ENCODE results near the gene GPS1.

The GPS1 gene

DNA sequence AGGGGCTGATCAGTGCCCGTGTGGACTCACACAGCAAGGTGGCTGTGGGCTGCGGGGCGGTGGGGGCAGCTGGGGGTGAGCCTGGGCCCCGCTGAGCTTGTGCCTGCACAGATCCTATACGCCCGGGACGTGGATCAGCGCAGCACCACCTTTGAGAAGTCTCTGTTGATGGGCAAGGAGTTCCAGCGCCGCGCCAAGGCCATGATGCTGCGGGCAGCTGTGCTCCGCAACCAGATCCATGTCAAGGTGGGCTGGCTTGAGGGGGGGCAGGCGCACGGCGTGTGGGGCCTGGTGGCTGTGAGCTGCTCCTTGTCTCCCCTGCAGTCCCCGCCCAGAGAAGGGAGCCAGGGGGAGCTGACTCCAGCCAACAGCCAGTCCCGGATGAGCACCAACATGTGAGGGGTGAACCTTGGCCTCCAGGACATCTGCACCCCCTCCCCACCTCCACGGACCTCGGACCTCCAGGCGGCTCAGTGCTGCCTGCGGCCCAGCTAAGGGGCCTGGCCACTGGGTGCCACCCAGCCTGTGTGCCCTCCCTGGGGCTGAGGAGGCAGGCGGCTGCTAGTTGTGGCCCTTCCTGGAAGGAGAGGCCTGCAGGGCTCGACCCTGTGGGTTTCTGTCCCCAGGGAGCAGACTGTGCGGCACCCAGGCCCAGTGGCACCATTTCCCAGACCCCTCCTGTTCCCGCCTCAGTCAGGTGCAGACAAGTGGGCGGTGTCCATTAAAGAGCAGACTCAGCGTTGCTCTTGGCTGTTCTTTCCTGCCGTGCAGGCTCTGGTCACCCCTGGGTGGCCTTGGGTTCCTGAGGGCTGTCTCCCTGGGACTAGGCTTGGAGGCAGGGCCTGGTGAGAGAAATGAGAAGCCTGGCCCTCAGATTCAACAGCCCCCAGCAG lies 5.3 kb downstream of the GPS1 start:
- in situ Hi-C loops (cut with MboI; ENCODE audit: low sequenced_read_pairs): no loop called here

DNA sequence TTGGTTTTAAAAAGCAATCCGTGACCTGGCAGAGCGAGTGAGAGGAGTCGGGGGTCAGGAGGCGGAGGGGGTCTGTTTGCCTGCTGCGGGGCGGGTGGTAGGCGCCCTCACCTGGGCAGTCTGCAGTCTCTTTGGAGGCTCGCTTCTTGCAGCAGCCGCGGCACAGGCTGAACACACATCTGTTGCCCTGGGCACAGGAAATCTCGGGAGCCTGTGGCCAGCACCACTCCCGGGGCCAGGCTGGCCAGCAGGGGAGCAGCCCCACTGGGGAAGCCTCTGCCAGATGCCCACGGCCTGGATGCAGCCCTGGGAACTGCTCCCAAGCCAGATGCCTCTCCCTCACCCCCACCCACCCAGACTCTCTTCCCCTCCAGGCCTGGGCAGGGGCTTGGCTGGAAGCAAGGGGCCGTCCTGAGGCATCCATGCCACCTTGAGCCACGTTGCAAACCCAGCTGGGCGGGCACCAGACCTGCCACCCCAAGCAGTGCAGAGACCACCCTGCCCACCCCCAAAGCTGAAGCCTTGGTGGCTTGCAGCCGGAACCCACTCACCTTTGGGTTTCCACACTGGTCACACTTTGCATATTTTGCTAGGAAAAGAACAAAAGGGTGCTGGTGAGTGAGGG lies 6.6 kb downstream of the GPS1 start:
- in situ Hi-C loops (cut with MboI; ENCODE audit: low sequenced_read_pairs): no loop called here

- in situ Hi-C loops (cut with MboI; ENCODE audit: low sequenced_read_pairs): no loop called here
Measured at GRCh38 chr17:82058855-82059249, 7.2 kb downstream of the GPS1 start.

DNA sequence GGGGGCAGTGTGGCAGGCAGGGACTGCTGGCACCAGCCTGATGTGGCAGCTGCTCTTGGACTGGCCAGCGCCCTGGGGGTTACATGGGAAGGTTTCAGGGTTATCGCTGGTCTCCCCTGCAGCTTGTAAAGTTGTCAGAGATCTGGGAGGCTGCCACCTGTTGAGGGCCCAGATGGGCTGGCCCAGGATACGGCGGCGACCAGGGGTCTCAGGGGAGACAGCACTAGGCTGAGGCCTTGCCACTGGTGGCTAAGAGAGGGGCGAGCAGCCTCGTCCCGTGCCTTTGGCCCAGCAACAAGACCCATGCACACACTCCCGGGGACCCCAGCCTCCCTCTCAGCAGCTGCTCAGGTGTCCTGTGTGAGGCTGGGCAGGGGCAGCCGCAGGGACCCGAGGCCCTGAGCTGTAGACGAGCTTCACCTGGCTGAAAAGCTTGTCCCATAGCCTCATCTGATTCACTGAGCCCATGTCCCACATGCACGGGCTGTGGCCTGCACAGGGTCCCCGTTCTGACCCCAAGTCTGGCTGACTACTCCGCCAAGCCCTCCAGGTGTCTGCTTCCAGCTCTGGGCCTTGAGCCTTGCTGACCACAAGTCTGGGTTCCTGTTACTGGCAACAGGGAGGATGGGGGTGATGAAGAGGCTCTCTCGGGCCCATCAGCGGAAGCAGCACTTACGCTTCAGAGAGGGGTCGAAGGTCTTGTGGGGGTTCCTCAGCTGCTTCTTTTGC lies 7.7 kb downstream of the GPS1 start:
- in situ Hi-C loops (cut with MboI; ENCODE audit: low sequenced_read_pairs): no loop called here

DNA sequence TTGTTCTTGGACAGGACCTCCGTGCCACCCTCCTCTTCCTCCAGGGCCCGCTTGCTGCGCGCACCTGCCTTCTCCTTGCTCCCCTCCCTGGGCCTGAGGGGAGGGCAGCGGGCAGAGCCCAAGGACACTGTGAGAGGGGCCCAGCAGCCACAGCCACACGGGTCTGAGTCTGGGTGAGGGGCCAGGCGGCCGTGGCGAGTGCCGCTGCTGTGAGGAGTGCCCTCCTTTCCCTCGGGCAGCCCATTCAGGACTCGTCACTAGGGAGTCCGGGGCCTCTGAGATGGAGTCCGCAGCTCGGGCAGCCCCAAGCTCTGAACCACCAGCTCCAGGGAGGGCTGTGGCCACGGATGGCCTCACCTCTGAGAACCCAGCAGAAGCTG lies 8.3 kb downstream of the GPS1 start:
- in situ Hi-C loops (cut with MboI; ENCODE audit: low sequenced_read_pairs): no loop called here

DNA sequence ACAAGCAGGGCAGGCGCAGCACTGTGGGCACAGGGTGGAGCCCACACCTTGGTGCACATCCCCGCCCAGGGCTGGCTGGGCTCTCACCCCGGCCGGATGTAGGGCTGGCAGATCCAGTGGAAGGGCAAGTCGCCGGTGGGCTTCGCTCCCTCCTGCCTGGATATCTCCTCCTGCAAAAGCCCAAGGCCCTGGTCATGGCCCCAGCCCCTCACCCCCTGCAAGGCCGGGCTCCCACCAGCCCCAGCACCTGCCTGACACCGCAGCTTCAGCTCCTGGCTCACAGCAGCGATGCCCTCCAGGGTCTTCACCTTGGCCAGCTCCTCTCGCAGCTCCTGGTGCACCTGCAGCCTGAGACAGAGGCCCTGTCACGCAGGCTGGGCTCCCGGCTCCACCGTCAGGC lies 8.9 kb downstream of the GPS1 start:
- in situ Hi-C loops (cut with MboI; ENCODE audit: low sequenced_read_pairs): no loop called here

- in situ Hi-C loops (cut with MboI; ENCODE audit: low sequenced_read_pairs): no loop called here
Measured at GRCh38 chr17:82061047-82061925, 9.6 kb downstream of the GPS1 start.

- in situ Hi-C loops (cut with MboI; ENCODE audit: low sequenced_read_pairs): no loop called here
Measured at GRCh38 chr17:82062076-82062983, 10.6 kb downstream of the GPS1 start.

DNA sequence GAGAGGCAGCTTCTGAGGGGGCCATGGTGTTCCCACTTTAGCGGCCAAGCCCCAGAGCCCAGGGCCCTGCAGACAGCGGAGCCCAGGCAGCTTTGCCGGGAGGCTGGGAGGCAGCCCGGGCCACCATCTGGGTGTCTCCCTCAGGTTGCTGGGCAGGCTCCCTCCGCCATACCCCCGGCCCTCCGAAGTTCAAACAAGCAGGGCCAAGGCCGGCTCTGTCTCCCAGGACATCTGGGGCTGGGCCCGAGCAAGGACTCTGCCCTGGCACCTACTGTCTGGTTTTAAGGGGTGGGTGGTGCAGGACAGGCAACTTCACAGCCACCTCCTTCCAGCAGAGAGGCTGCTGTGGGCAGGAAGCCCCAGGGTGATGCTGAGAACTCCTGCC lies 11.3 kb downstream of the GPS1 start:
- in situ Hi-C loops (cut with MboI; ENCODE audit: low sequenced_read_pairs): no loop called here

DNA sequence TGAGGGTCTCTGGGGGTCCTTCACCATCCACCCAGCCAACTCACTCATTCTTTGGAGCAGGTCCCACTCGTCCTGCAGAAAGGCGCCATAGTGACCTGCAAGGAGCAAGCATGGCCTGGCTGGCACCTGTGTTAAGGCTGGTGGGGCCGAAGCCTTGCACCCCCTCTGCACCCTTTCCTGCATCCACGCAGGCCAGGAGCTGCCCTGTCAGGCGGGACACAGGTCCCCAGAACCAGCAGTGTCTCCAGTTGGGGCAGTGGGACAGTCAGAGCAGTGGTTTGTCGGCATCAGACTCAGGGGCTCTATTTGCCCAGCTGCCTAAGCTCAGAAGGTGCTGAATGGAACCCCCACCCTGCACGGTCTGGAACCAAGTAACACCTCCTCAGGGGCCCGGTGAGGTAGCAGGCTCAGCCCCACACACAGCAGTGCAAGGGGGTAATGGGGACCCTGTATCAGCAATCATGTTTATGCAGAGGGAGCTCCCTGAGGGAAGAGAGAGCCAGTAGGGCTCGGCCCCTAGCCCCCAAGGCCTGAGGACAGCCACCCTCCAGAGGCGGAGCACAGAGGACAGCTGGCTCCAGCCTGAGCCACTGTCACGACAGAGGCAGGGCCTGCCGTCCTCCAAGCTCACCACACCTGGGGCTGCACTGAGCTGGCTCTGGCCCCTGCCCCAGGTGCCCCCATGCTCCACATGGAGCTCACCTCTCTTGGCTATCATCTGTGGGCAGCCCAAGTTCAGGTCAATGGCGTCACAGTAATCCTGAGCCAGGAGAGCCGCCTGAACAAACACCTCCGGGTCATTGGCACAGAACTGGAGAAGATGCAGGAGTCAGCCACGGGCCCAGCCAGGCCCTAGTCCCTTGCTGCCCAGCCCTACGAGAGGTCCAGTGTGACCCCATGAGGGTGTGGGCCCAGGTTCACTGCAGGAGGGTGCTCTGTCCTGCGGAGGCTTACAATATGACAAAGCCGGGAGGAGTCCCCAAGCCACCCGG lies 12.0 kb downstream of the GPS1 start:
- in situ Hi-C loops (cut with MboI; ENCODE audit: low sequenced_read_pairs): no loop called here

DNA sequence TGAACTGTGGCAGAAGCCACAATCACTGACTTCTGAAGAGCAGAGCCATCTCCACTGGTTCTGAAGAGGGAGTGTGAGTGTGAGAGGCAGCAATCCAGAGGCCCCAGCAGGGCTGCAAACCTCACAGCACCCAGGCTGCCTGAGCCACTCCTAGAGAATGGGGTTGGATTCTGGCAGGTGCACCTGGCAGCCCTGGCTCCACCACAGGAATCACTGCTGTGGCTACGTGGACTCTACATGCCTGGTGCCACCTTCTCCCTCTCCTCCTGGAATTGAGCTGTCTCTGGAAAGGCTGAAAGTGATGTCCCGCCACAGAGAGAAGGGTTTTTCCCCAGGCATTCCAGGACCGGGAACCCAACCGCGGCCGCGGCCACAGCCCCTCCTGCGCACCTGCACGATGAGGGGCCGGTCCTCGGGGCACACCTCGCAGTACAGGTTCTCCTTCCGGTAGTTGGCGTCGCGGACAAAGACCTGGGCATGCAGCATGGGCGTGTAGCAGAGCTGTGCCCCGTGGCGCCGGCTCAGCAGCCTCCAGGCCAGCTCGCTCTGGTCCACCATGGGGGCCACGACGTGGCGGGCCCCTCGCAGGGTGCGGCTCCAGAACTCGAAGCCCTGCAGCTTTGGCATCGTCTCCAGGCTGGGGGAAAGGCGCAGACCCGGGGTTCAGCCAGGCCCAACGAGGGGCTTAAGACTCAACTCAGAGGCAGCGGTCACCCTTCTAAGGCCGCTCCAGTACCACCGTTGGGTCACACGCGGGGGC lies 12.9 kb downstream of the GPS1 start:
- in situ Hi-C loops (cut with MboI; ENCODE audit: low sequenced_read_pairs): no loop called here

DNA sequence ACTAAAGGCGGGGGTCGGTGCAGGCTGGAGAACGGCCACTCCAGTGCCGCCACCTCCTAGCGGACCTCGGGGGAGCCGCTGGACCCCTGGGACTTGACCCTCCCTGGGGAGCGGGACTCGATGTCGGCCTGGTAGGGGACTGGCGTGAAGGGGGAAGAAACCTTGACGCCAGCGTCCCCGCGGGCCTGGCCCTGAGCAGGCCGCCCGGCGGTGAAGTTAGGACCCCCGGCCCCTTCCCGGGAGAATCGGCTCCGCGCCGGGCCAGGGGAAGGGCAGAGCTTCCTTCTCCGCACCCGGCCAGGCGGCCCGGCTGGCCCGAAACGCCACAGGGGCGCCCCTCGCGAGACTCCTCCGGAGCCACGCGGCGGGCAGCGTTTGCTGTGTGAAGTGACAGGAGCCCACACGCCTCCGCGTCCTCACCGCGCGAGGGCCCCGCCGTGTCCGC lies 13.5 kb downstream of the GPS1 start:
- in situ Hi-C loops (cut with MboI; ENCODE audit: low sequenced_read_pairs): no loop called here

GRCh38 chr17:82065638-82066303 lies 14.1 kb downstream of the GPS1 start, which contains the start of gene DUS1L:
Gene DUS1L (minus strand): TSS chr17:82065804. CDS start chr17:82065059, 745 bp downstream.
- in situ Hi-C loops (cut with MboI; ENCODE audit: low sequenced_read_pairs): no loop called here

GRCh38 chr17:82070611-82071010 lies 18.9 kb downstream of the GPS1 start:
- in situ Hi-C loops (cut with MboI; ENCODE audit: low sequenced_read_pairs): no loop called here

DNA sequence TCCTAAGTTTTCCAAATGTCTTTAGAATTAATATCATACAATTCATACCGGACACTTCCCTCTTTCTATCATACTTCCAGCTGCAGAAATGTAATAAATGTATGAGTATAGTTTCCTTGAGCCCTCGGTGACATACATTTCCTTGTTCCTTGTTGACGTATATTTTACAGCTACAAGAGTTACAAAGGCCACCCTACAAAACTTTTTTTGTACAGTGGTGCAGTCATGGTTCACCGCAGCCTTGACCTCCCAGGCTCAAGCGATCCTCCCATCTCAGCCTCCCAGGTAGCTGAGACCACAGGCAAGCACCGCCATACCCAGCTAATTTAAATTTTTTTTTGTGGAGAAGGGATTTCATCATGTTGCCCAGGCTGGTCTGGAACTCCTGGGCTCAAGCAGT lies 21.1 kb downstream of the GPS1 start:
- in situ Hi-C loops (cut with MboI; ENCODE audit: low sequenced_read_pairs): no loop called here

GRCh38 chr17:82073446-82073845 lies 21.7 kb downstream of the GPS1 start:
- in situ Hi-C loops (cut with MboI; ENCODE audit: low sequenced_read_pairs): no loop called here
